ENCODE measurements around the gene GNPNAT1.
"Not testable (repeated sequence)": the region's sequence is repeated elsewhere in the genome, so short reads cannot be mapped to it uniquely, and the experiment has no call there.

The GNPNAT1 gene

GRCh38 chr14:52789118-52789517 is 2.3 kb downstream of the GNPNAT1 start:
- no peak for DNase-seq

DNA sequence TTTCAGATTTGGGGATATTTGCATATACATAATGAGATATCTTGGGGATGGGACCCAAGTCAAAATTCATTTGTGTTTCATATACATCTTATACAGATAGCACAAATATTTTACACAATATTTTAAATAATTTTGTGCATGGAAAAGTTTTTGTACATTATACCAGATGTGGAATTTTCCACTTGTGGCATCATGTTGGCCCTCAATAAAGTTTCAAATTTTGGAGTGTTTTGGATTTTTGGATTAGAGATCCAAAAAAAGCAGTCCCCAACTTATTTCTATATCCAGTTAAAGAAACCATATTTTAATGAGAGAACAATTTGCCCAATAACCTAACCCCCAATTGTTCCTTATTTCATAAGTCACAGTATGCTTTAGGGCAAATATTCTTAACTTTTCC is 4.5 kb downstream of the GNPNAT1 start:
- no peak for DNase-seq

DNA sequence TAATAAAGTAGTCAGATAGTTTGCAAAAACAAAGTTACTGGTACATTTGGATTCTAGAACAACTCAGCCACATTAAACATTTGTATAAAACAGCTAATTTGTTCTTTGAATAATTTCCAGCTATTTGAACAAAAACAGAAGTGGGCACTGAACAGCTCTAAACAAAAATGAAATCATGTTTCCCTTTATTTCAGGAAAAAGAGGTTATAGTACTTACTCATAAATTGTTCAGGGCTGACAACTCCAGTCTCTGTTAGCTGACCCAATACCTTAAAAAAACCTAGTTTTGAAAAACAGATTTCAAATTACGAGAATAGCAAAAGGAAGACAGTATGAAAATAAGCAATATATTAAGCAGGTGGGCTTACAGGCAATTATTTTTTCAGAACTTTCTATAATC is 8.2 kb downstream of the GNPNAT1 start:
- DNase-seq, result no peak

- no peak for DNase-seq
Measured at GRCh38 chr14:52781629-52782028, 9.8 kb downstream of the GNPNAT1 start.

DNA sequence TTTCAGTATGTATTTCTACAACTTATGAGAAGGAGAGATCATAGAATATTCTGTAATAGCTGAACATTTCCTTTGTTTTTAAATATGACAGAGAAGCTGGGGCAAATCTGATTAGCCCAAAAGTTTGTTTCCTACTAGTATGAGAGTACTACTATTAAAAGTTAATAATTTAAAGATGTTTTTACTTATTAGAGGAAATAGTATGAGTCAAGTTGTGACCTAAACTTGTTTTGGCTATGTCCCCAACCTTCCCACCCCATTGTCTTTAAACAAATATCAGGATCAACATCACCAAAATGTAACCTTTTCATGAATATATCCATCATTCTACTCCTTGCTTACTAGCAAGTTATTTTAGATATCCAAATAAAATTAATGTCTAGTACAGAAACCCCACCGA is 10.5 kb downstream of the GNPNAT1 start:
- no peak for DNase-seq

GRCh38 chr14:52778702-52779101 is 12.7 kb downstream of the GNPNAT1 start:
- DNase-seq, result no peak

- no peak for DNase-seq
Measured at GRCh38 chr14:52776816-52777215, 14.6 kb downstream of the GNPNAT1 start.

GRCh38 chr14:52769887-52770286 is 21.5 kb downstream of the GNPNAT1 start:
- no peak for DNase-seq

DNA sequence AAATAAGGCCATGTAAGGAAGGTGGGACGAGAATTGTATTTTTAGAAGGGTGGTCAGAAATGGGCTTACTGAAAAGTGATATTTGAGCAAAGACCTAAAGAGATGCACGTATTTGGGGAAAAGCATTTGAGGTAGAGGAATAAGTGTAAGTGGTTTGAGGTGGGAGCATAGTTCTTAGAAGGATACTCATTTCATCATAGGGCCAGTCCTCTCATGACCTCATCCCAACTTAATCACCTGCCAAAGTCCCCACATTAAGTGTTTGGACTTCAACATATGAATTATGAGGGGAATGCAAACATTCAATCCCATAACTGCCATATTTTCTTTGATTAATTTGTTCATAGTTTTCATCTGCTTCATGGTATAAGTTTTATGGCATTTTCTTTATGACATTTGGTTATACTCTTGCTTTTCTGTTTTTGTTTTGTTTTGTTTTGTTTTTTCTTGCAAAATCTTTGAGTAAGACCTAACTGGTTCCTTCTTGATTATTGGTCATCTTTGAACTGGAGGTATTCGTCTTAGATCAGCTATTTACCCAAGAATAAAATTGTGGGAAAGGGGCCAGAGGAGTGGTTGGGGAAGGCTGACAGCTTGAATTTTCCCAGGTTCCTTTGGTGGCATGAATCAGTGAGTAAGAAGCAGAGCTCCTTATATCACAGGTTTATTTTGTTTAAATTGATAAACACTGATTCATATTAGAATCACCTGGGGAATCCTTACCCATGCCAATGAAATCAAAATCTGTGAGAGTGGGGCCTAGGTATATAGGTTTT is 24.2 kb downstream of the GNPNAT1 start:
- DNase-seq, result no peak

DNA sequence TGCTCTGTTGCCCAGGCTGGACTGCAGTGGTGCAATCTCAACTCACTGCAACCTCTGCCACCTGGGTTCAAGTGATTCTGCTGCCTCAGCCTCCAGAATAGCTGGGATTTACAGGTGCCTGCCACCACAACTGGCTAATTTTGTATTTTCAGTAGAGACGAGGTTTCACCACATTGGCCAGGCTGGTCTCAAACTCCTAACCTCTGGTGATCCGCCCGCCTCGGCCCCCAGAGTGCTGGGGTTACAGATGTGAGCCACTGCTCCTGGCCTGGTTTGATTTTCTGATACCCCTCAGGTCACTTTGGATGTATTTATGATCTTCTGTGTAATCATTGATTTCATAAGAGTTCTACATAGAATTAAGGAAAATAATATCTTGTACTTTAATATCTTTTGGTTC is 28.5 kb downstream of the GNPNAT1 start:
- not testable (repeated sequence) for DNase-seq

- no peak for DNase-seq
Measured at GRCh38 chr14:52759145-52759544, 32.3 kb downstream of the GNPNAT1 start.

DNA sequence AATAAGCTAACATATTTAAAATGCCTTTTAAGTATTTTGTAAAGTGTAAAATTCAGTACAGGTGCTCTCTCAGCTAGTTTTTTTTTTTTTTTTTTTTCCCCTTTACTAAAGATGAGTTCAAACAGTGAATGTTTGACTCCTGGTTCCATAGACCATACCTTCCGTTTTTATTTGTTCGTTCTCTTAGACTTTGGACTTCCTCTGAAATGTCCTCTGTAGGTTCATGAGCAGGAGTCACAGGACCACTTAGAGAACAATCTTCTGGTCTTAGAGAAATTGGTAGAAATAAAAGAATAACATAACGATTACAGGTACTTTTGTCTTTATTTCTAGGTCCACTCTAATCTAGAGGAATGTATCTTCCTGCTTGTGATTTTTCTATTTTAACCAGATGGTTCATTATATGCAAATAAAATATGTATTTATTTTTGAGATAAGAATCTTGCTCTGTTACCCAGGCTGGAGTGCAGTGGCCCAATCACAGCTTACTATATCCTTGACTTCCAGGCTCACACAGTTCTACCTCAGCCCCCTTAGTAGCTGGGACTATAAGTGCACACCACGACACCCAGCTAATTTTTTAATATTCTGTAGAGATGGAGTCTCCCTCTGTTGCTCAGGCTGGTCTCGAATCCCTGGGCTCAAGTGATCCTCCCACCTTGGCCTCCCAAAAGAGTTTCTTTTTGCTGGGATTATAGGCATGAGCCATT is 35.6 kb downstream of the GNPNAT1 start:
- DNase-seq, result no peak

- DNase-seq, result no peak
Measured at GRCh38 chr14:52748647-52749292, 42.6 kb downstream of the GNPNAT1 start.

DNA sequence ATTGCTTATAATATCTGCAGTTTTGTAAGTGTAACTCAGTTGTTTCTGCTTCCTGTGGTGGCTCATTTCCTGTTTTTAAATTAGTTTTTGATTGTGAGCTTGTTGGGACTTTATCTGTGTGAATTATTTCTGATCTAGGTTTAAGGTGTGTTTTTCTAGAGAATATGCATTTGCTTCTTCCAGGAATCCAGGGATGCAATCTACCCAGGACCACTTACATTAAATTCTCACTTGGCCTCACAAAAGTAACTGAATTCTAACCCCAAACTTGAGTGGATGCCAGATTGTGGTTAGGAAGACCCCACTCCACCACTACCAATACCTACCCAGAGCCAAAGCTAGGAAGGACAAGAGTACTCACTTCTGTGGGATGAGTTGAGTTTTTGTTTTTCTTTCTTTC is 49.5 kb downstream of the GNPNAT1 start:
- DNase-seq, result no peak

- DNase-seq, result no peak
Measured at GRCh38 chr14:52740751-52741150, 50.7 kb downstream of the GNPNAT1 start.

DNA sequence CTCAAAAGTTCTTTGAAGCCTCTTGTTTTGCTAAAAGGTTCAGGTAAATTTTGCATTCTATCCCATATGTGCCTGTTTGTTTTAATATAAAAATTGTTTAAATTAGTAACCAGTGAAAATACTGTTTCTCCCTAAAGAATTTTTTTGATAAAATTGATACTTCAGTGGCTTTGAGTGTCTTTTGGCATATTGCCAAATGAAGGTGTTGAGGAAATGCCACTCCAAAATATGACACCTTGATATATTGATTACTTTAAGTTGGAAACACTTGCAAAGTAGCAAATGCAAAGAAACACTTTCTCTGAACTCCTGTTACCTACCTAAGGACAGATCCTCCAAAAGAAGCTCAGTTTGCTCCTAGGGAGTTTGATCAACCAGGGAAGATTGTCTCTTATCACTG is 53.0 kb downstream of the GNPNAT1 start:
- no peak for DNase-seq

- no peak for DNase-seq
Measured at GRCh38 chr14:52735921-52736489, 55.4 kb downstream of the GNPNAT1 start.

DNA sequence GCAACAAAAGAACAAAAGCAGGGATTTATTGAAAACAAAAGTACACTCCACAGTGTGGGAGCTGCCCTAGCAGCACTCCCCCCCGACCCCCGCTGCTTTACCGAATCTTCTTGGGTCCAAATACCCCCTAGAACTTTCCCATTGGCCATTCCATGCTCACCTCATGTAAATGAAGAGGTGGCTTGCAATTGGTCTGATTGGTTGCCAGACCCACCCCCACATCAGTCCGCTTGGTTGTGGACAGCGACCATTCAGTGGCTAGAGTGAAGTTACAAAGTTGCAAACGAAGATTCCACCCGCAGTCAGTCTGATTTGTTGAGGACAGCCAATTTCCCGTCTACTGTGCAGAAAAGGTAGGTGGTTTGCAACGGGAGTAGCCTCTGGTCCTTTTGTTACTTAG is 57.6 kb downstream of the GNPNAT1 start:
- DNase-seq, result no peak

DNA sequence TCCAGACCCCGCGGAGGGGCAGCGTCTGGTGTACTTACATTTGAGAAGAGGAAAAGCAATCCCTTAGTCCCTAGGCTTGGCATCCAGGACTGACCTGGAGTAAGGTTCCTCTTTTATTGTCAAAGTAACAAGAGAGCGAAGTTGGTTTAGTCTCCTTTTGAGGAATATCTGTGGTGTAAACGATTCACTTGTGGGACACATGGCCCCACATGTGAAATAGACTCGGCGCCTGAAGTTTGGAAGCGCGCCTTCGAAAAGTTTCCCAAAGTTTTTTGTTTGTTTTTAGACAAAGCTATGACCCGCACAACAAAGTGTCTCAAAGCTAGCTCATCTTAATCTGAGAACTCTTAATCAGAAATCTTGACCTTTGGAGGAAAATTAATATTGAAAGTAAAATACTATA is 60.7 kb downstream of the GNPNAT1 start:
- no peak for DNase-seq

GRCh38 chr14:52729925-52730708 is 61.3 kb downstream of the GNPNAT1 start, which contains the start of gene STYX:
TSS of gene STYX (plus strand) at chr14:52730166. CDS start at chr14:52730475, 309 bp downstream.
- peak; percentile 98 for DNase-seq

- no peak for DNase-seq
Measured at GRCh38 chr14:52729585-52729924, 61.9 kb downstream of the GNPNAT1 start.

- not testable (repeated sequence) for DNase-seq
Measured at GRCh38 chr14:52729035-52729434, 62.4 kb downstream of the GNPNAT1 start.

DNA sequence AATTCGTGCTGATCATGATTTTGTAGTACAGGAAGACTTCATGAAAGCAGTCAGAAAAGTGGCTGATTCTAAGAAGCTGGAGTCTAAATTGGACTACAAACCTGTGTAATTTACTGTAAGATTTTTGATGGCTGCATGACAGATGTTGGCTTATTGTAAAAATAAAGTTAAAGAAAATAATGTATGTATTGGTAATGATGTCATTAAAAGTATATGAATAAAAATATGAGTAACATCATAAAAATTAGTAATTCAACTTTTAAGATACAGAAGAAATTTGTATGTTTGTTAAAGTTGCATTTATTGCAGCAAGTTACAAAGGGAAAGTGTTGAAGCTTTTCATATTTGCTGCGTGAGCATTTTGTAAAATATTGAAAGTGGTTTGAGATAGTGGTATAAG is 63.9 kb downstream of the GNPNAT1 start:
- not testable (repeated sequence) for DNase-seq

All from NCI-H146 (cell line).